Measurements from ENCODE around the gene METTL3. TPM values are rescaled to one million over a fixed set of nuclear protein-coding genes. Genes with fewer than 3 reads are reported as not detected.
A peak's percentile ranks its signal among the peaks of the same experiment; 100 is the strongest.

Gene METTL3
- total and polyA plus RNA-seq, 2 of the 8 experiments (the other 6 are each of a cell fraction or from before 2014, with no cell fraction given) = 103 to 144 TPM

GRCh38 chr14:21536418-21537089 is 25.4 kb upstream of the METTL3 start (continued):
- TF ChIP-seq EZH2 (IDR thresholded peaks at IDR 0.05; ENCODE audit: low read depth, low read length, severe bottlenecking) (no peak), SP4 (IDR thresholded peaks at IDR 0.05; ENCODE audit: low read length) (no peak), JUN (IDR thresholded peaks at IDR 0.05; ENCODE audit: low read depth, low read length) (no peak), POLR2AphosphoS5 (IDR thresholded peaks at IDR 0.05; ENCODE audit: low read depth, low read length) (peak; percentile 57), CEBPB (IDR thresholded peaks at IDR 0.05; ENCODE audit: low read depth, low read length) (no peak), MAX (IDR thresholded peaks at IDR 0.05) (no peak), E2F6 (IDR thresholded peaks at IDR 0.05) (no peak), RBBP5 (IDR thresholded peaks at IDR 0.05; ENCODE audit: borderline replicate concordance, low read depth, low read length) (peak; percentile 64; the same call in 1 of the 2 replicates), PHF8 (conservative IDR thresholded peaks at IDR 0.05; ENCODE audit: low read depth, low read length) (no peak), BACH1 (IDR thresholded peaks at IDR 0.05; ENCODE audit: low read length) (no peak), POLR2A (IDR thresholded peaks at IDR 0.05; ENCODE audit: control extremely low read depth in 1 of 2, low read depth in 2 of 2, low read length in 2 of 2) (peak; percentile 63 to 84), ATF3 (IDR thresholded peaks at IDR 0.05; ENCODE audit: insufficient read depth, low read depth, low read length) (no peak), NANOG (IDR thresholded peaks at IDR 0.05; ENCODE audit: insufficient read depth, low read depth, low read length, poor library complexity, severe bottlenecking) (no peak), ZNF274 (IDR thresholded peaks at IDR 0.05; ENCODE audit: borderline replicate concordance, extremely low read depth, low read length) (no peak), CBX8 (IDR thresholded peaks at IDR 0.05; ENCODE audit: borderline replicate concordance, low read depth, low read length) (no peak), GABPA (IDR thresholded peaks at IDR 0.05; ENCODE audit: borderline replicate concordance, insufficient read depth, low read length) (no peak), TAF1 (IDR thresholded peaks at IDR 0.05; ENCODE audit: low read depth, low read length) (no peak), JUND (IDR thresholded peaks at IDR 0.05; ENCODE audit: low read length) (no peak), EP300 (IDR thresholded peaks at IDR 0.05; ENCODE audit: borderline replicate concordance in 1 of 2, low read depth in 2 of 2, low read length in 2 of 2) (peak in 1 of 2 experiments; percentile 40; a peak in 1 of 3 replicates), EGR1 (IDR thresholded peaks at IDR 0.05; ENCODE audit: borderline replicate concordance, low read depth, low read length) (peak; percentile 62; the same call in 1 of the 2 replicates), ASH2L (IDR thresholded peaks at IDR 0.05; ENCODE audit: low read length) (peak; percentile 26), USF2 (IDR thresholded peaks at IDR 0.05; ENCODE audit: low read length) (no peak), GTF2F1 (IDR thresholded peaks at IDR 0.05; ENCODE audit: borderline replicate concordance, low read depth, low read length) (no peak)
